HEK293 (cell line): ENCODE measurements around the gene DCDC2.

Experiments used
- CTCF ChIA-PET: fragments of 350-600 bp; formaldehyde crosslinking; extraction: SDS; loops from one replicate; lab custom pipeline; 2021; ENCODE audit warnings: antibody characterized with exemption; lab: Yijun Ruan, JAX
- POLR2A ChIA-PET: fragments of 300-600 bp; formaldehyde crosslinking; extraction: SDS; loops from one replicate; lab custom pipeline; 2020; ENCODE audit warnings: antibody characterized with exemption, inconsistent platforms; lab: Yijun Ruan, JAX
- H3K27ac ChIP-seq: fragments of 200-500 bp; sonication (Bioruptor generic); 2 replicates; pipeline ENCODE4 v1.5.1; 2014; ENCODE audit warnings: low read depth, low read length, control low read depth, inconsistent platforms; ENCODE audit errors: extremely low read depth
- H3K36me3 ChIP-seq, 2 experiments: fragments of 200-500 bp in 1 of 2; sonication (Bioruptor generic) in 1 of 2; 1 replicate in 1 of 2; 2 replicates in 1 of 2; pipeline ENCODE4 v1.5.1; 2014 to 2017; ENCODE audit warnings: inconsistent platforms in 2 of 2, low read length in 2 of 2; ENCODE audit not compliant: control insufficient read depth in 2 of 2, insufficient read depth in 1 of 2
- H3K4me1 ChIP-seq: fragments of 200-500 bp; sonication (Bioruptor generic); 2 replicates; pipeline ENCODE4 v1.5.1; 2014; ENCODE audit warnings: mild to moderate bottlenecking, low read length, inconsistent platforms; ENCODE audit not compliant: control insufficient read depth, insufficient read depth
- H3K4me3 ChIP-seq: 2 replicates; pipeline ENCODE4 v1.5.1; 2011; ENCODE audit warnings: low read depth, mild to moderate bottlenecking, control low read depth, low read length, moderate library complexity
- H3K9me3 ChIP-seq: fragments of 200-500 bp; sonication (Bioruptor generic); 2 replicates; pipeline ENCODE4 v1.5.1; 2014; ENCODE audit warnings: low read depth, low read length, inconsistent platforms; ENCODE audit not compliant: control insufficient read depth, insufficient read depth
- GLI2 ChIP-seq: fragments of 450-650 bp; formaldehyde crosslinking; IDR thresholded peaks from 2 replicates; pipeline ENCODE4; 2017; ENCODE audit warnings: missing biosample characterization, missing genetic modification characterization, low read depth, borderline replicate concordance
- IKZF3 ChIP-seq: fragments of 450-650 bp; IDR thresholded peaks from 2 replicates; pipeline ENCODE4 v1.5.0; 2018; ENCODE audit warnings: missing biosample characterization, mild to moderate bottlenecking, missing genetic modification characterization, moderate library complexity
- KLF1 ChIP-seq: fragments of 450-650 bp; formaldehyde crosslinking; IDR thresholded peaks from 2 replicates; pipeline ENCODE4 v1.5.1; 2016; ENCODE audit warnings: missing biosample characterization, missing genetic modification characterization
- OSR2 ChIP-seq: fragments of 450-650 bp; formaldehyde crosslinking; IDR thresholded peaks from 2 replicates; pipeline ENCODE4 v1.5.1; 2016; ENCODE audit warnings: missing biosample characterization, missing genetic modification characterization
- PRDM1 ChIP-seq: fragments of 450-650 bp; formaldehyde crosslinking; IDR thresholded peaks from 2 replicates; pipeline ENCODE4; 2016; ENCODE audit warnings: missing biosample characterization, missing genetic modification characterization
- SETDB1 ChIP-seq: IDR thresholded peaks from one replicate; pipeline ENCODE4 v1.6.1; 2017; ENCODE audit warnings: mild to moderate bottlenecking, low read length, moderate library complexity, mixed read lengths; ENCODE audit not compliant: insufficient read length
- SP7 ChIP-seq: fragments of 450-650 bp; formaldehyde crosslinking; IDR thresholded peaks from 2 replicates; pipeline ENCODE4 v1.5.1; 2016; ENCODE audit warnings: missing biosample characterization, missing genetic modification characterization
- TRIM28 ChIP-seq: IDR thresholded peaks from 2 replicates; pipeline ENCODE4 v1.6.1; 2011; ENCODE audit warnings: low read length, control low read depth, borderline replicate concordance
- ZBTB7A ChIP-seq: fragments of 450-650 bp; formaldehyde crosslinking; IDR thresholded peaks from 2 replicates; pipeline ENCODE4 v1.5.1; 2016; ENCODE audit warnings: low read depth, missing biosample characterization, missing genetic modification characterization
- ZFP69B ChIP-seq: fragments of 450-650 bp; formaldehyde crosslinking; IDR thresholded peaks from 2 replicates; pipeline ENCODE4 v1.5.1; 2016; ENCODE audit warnings: missing biosample characterization, missing genetic modification characterization
- ZNF157 ChIP-seq: fragments of 450-650 bp; formaldehyde crosslinking; IDR thresholded peaks from 2 replicates; pipeline ENCODE4 v1.5.1; 2016; ENCODE audit warnings: missing biosample characterization, missing genetic modification characterization
- ZNF175 ChIP-seq: fragments of 450-650 bp; formaldehyde crosslinking; IDR thresholded peaks from 2 replicates; pipeline ENCODE4 v1.5.1; 2016; ENCODE audit warnings: missing biosample characterization, missing genetic modification characterization
- ZNF19 ChIP-seq: fragments of 450-650 bp; formaldehyde crosslinking; IDR thresholded peaks from 2 replicates; pipeline ENCODE4; 2016; ENCODE audit warnings: missing biosample characterization, missing genetic modification characterization, low read depth
- ZNF211 ChIP-seq: fragments of 450-650 bp; formaldehyde crosslinking; IDR thresholded peaks from 2 replicates; pipeline ENCODE4 v1.5.1; 2016; ENCODE audit warnings: low read depth, missing biosample characterization, missing genetic modification characterization
- ZNF23 ChIP-seq: fragments of 450-650 bp; formaldehyde crosslinking; IDR thresholded peaks from 2 replicates; pipeline ENCODE4 v1.5.1; 2016; ENCODE audit warnings: missing biosample characterization, missing genetic modification characterization, borderline replicate concordance
- ZNF423 ChIP-seq: fragments of 450-650 bp; formaldehyde crosslinking; IDR thresholded peaks from 2 replicates; pipeline ENCODE4 v1.5.1; 2016; ENCODE audit warnings: missing biosample characterization, missing genetic modification characterization
- ZNF426 ChIP-seq: fragments of 450-650 bp; formaldehyde crosslinking; IDR thresholded peaks from 2 replicates; pipeline ENCODE4 v1.5.1; 2017; ENCODE audit warnings: missing biosample characterization, missing genetic modification characterization, mild to moderate bottlenecking, inconsistent platforms, moderate library complexity
- ZNF433 ChIP-seq: fragments of 450-650 bp; formaldehyde crosslinking; IDR thresholded peaks from 2 replicates; pipeline ENCODE4 v1.5.1; 2016; ENCODE audit warnings: missing biosample characterization, missing genetic modification characterization, low read depth
- ZNF48 ChIP-seq: fragments of 450-650 bp; formaldehyde crosslinking; IDR thresholded peaks from 2 replicates; pipeline ENCODE4 v1.5.1; 2016; ENCODE audit warnings: missing biosample characterization, missing genetic modification characterization
- ZNF530 ChIP-seq: fragments of 450-650 bp; formaldehyde crosslinking; IDR thresholded peaks from 2 replicates; pipeline ENCODE4 v1.5.1; 2016; ENCODE audit warnings: low read depth, missing biosample characterization, missing genetic modification characterization
- ZNF561 ChIP-seq: fragments of 450-650 bp; IDR thresholded peaks from 2 replicates; pipeline ENCODE4 v1.5.1; 2018; ENCODE audit warnings: missing biosample characterization, missing genetic modification characterization, borderline replicate concordance
- ZNF571 ChIP-seq: fragments of 450-650 bp; formaldehyde crosslinking; IDR thresholded peaks from 2 replicates; pipeline ENCODE4 v1.5.0; 2017; ENCODE audit warnings: missing biosample characterization, missing genetic modification characterization
- ZNF596 ChIP-seq: fragments of 450-650 bp; IDR thresholded peaks from 2 replicates; pipeline ENCODE4 v1.5.0; 2018; ENCODE audit warnings: missing biosample characterization, mild to moderate bottlenecking, missing genetic modification characterization, moderate library complexity
- ZNF624 ChIP-seq: fragments of 450-650 bp; formaldehyde crosslinking; IDR thresholded peaks from 2 replicates; pipeline ENCODE4 v1.5.1; 2017; ENCODE audit warnings: missing biosample characterization, missing genetic modification characterization
- ZNF701 ChIP-seq: fragments of 450-650 bp; formaldehyde crosslinking; IDR thresholded peaks from 2 replicates; pipeline ENCODE4 v1.5.1; 2016; ENCODE audit warnings: missing biosample characterization, missing genetic modification characterization
- ZNF792 ChIP-seq: fragments of 450-650 bp; formaldehyde crosslinking; IDR thresholded peaks from 2 replicates; pipeline ENCODE4 v1.5.1; 2016; ENCODE audit warnings: missing biosample characterization, missing genetic modification characterization
- ZNF843 ChIP-seq: fragments of 450-650 bp; formaldehyde crosslinking; IDR thresholded peaks from 2 replicates; pipeline ENCODE4 v1.5.1; 2016; ENCODE audit warnings: missing biosample characterization, missing genetic modification characterization
- ZSCAN23 ChIP-seq: fragments of 450-650 bp; formaldehyde crosslinking; IDR thresholded peaks from 2 replicates; pipeline ENCODE4 v1.5.1; 2016; ENCODE audit warnings: missing biosample characterization, missing genetic modification characterization
- TF ChIP-seq, protein P1 (sequence below): fragments of 450-650 bp; formaldehyde crosslinking; IDR thresholded peaks from 2 replicates; pipeline ENCODE4 v1.5.1; 2017; ENCODE audit warnings: missing biosample characterization, missing genetic modification characterization
- TF ChIP-seq, protein P2 (sequence below): fragments of 450-650 bp; IDR thresholded peaks from 2 replicates; pipeline ENCODE4 v1.5.1; 2018; ENCODE audit warnings: missing biosample characterization, mild to moderate bottlenecking, missing genetic modification characterization
- TF ChIP-seq, protein P3 (sequence below): sonication (generic); formaldehyde crosslinking; IDR thresholded peaks from 2 replicates; pipeline ENCODE4 v1.8.1; 2022; ENCODE audit warnings: mild to moderate bottlenecking, moderate library complexity, missing genetic modification reagents

DCDC2 gene

DNA sequence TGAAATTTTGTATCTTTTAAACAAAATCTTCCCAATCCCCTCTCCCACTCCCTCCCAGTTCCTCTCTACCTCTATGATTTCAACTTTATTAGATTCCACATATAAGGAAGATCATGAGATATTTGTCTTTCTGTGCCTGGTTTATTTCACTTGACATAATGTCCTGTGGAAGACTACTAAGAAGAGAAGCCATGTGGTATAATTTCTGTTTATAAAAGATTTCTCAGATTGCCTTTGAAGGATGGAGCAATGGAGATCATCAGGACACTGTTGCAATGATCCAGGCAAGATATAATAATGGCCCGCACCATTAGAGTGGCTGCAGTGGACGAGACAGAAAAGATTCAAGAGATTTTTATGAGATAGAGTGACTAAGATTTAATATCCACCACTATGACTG lies 218.8 kb downstream of the DCDC2 start (continued):
- TF ChIP-seq, protein P1, sequence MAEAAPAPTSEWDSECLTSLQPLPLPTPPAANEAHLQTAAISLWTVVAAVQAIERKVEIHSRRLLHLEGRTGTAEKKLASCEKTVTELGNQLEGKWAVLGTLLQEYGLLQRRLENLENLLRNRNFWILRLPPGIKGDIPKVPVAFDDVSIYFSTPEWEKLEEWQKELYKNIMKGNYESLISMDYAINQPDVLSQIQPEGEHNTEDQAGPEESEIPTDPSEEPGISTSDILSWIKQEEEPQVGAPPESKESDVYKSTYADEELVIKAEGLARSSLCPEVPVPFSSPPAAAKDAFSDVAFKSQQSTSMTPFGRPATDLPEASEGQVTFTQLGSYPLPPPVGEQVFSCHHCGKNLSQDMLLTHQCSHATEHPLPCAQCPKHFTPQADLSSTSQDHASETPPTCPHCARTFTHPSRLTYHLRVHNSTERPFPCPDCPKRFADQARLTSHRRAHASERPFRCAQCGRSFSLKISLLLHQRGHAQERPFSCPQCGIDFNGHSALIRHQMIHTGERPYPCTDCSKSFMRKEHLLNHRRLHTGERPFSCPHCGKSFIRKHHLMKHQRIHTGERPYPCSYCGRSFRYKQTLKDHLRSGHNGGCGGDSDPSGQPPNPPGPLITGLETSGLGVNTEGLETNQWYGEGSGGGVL (tag by site-specific recombination), result no peak
- TF ChIP-seq ZNF175 (tag by site-specific recombination) (no peak), ZNF23 (tag by site-specific recombination) (no peak), ZNF561 (tag by site-specific recombination) (no peak), KLF1 (tag by site-specific recombination) (no peak), ZNF571 (tag by site-specific recombination) (no peak), ZNF426 (tag by site-specific recombination) (no peak), SETDB1 (no peak), ZNF843 (tag by site-specific recombination) (no peak)

DNA sequence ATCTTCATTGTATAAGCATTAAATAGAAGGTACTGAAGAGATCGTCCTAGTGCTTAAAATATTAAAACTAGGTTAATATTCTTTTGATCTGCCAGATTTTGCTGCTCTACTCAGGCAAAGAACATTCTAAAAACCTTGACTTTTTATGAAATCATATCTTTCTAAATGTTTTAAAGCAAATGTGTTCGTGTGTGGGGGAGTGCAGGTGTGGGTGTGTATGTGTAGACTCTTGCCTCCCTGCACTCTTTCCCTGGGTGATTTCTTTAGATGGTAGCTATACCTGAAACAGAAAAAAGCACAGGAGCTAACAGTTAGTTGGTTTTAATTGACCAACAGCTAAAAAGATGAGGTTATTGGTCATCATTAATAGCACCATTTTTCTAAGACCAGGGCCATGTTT lies 226.1 kb downstream of the DCDC2 start:
- Histone ChIP-seq H3K27ac (no peak overlapping the region), H3K4me3 (no peak overlapping the region), H3K9me3 (no peaks in the 10 kb centered on the region), H3K4me1 (no peaks in the 10 kb centered on the region), H3K36me3 (no peaks in the 10 kb centered on the region)
- CTCF ChIA-PET, result interaction anchor here (1.5 kb wide), 1 partner anchor 74 kb away, joined by 4 read pairs; no protein-coding TSS in a partner anchor
- POLR2A ChIA-PET, result no interaction called here
- TF ChIP-seq ZNF792 (tag by site-specific recombination), result no peak
- no peak for TF ChIP-seq ZNF211
- no peak for TF ChIP-seq ZNF423 (tag by site-specific recombination)
- TF ChIP-seq IKZF3 (tag by site-specific recombination), result no peak
- no peak for TF ChIP-seq OSR2 (tag by site-specific recombination)

DNA sequence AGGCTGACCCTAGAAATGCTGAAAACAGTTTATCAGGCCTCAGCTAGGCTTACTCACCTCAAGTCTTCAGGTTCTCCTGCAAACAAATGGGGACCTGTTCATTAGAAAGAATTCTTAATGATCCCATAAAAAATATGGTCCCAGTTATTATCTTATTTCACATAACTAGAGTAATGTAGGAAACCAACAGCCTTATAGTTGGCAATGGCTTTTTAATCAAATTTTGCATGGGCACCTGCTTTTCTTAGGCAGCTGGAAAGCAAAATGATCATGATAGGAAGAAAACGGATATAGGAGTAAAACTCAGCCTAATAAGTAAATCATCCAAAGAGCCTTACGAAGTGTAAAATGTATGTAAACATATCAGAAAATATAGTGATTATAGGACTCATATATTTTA lies 230.5 kb downstream of the DCDC2 start:
- POLR2A ChIA-PET, result interaction anchor here (0.9 kb wide), 1 partner anchor 275 kb away, joined by 3 read pairs; the partner anchor contains the start of gene MRS2
- no peaks in the 10 kb centered on the region for H3K9me3 ChIP-seq
- H3K4me1 ChIP-seq, result no peaks in the 10 kb centered on the region
- CTCF ChIA-PET, result interaction anchor here (0.5 to 1.0 kb wide), 2 partner anchors 27 to 159 kb away, joined by 3 read pairs; no protein-coding TSS in a partner anchor
- no peak overlapping the region for H3K4me3 ChIP-seq
- TF ChIP-seq ZNF596 (tag by site-specific recombination), result no peak
- TF ChIP-seq, protein P2, sequence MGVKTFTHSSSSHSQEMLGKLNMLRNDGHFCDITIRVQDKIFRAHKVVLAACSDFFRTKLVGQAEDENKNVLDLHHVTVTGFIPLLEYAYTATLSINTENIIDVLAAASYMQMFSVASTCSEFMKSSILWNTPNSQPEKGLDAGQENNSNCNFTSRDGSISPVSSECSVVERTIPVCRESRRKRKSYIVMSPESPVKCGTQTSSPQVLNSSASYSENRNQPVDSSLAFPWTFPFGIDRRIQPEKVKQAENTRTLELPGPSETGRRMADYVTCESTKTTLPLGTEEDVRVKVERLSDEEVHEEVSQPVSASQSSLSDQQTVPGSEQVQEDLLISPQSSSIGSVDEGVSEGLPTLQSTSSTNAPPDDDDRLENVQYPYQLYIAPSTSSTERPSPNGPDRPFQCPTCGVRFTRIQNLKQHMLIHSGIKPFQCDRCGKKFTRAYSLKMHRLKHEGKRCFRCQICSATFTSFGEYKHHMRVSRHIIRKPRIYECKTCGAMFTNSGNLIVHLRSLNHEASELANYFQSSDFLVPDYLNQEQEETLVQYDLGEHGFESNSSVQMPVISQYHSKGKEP (tag by site-specific recombination), result no peak
- TF ChIP-seq GLI2, result no peak
- no peak for TF ChIP-seq PRDM1 (tag by site-specific recombination)
- no peak for TF ChIP-seq TRIM28
- TF ChIP-seq ZSCAN23, result no peak
- TF ChIP-seq ZNF433 (tag by site-specific recombination), result no peak
- TF ChIP-seq, protein P3, sequence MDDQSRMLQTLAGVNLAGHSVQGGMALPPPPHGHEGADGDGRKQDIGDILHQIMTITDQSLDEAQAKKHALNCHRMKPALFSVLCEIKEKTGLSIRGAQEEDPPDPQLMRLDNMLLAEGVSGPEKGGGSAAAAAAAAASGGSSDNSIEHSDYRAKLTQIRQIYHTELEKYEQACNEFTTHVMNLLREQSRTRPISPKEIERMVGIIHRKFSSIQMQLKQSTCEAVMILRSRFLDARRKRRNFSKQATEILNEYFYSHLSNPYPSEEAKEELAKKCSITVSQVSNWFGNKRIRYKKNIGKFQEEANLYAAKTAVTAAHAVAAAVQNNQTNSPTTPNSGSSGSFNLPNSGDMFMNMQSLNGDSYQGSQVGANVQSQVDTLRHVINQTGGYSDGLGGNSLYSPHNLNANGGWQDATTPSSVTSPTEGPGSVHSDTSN (CRISPR knock-in tag), result no peak
- TF ChIP-seq ZNF624 (tag by site-specific recombination), result no peak
- no peak for TF ChIP-seq ZNF157 (tag by site-specific recombination)
- no peak for TF ChIP-seq ZNF701 (tag by site-specific recombination)
- no peak for TF ChIP-seq ZNF48 (tag by site-specific recombination)
- no peak for TF ChIP-seq ZFP69B (tag by site-specific recombination)
- no peak for TF ChIP-seq SP7 (tag by site-specific recombination)
- TF ChIP-seq ZNF19 (tag by site-specific recombination), result no peak
- TF ChIP-seq ZBTB7A (tag by site-specific recombination), result no peak
- no peak for TF ChIP-seq ZNF530 (tag by site-specific recombination)
- TF ChIP-seq, all 188 proteins: peak for 0
- H3K27ac ChIP-seq, result no peak overlapping the region
- no peaks in the 10 kb centered on the region for H3K36me3 ChIP-seq
